ENCODE data around the gene TTC7B. TPM values are rescaled to one million over a fixed set of nuclear protein-coding genes. Genes with fewer than 3 reads are reported as not detected.

TTC7B gene
- total RNA-seq, 2 experiments from 2014 or later: 5.6 to 6.5 TPM

- H3K36me3 Mint-ChIP-seq (ENCODE audit: low read depth): no peaks in the 10 kb centered on the region
Measured at GRCh38 chr14:90491911-90492531, 324.2 kb downstream of the TTC7B start.

GRCh38 chr14:90491221-90491885 is 324.9 kb downstream of the TTC7B start:
- DNase-seq: no peak
- Mint-ChIP-seq H3K4me3 (no peak overlapping the region), H3K4me1 (ENCODE audit: low read depth) (no peaks in the 10 kb centered on the region), H3K36me3 (ENCODE audit: low read depth) (no peaks in the 10 kb centered on the region), H3K27me3 (ENCODE audit: low read depth) (no peaks in the 10 kb centered on the region), H3K27ac (no peak overlapping the region), H3K9me3 (no peaks in the 10 kb centered on the region)
- CTCF ChIA-PET: interaction anchor here (0.8 kb wide), 1 partner anchor 11 kb away, joined by 3 read pairs; no protein-coding TSS in a partner anchor
- intact Hi-C loops (cut with micrococcal nuclease): no loop called here

More at GRCh38 chr14:90491911-90492531, 324.2 kb downstream of the TTC7B start:
- H3K27me3 Mint-ChIP-seq (ENCODE audit: low read depth): no peaks in the 10 kb centered on the region
- no peak overlapping the region for H3K4me3 Mint-ChIP-seq
- intact Hi-C loops (cut with micrococcal nuclease): no loop called here
- no peak for DNase-seq
- no peaks in the 10 kb centered on the region for H3K4me1 Mint-ChIP-seq (ENCODE audit: low read depth)
- CTCF ChIA-PET: interaction anchor here (0.8 kb wide), 1 partner anchor 12 kb away, joined by 3 read pairs; no protein-coding TSS in a partner anchor
- no peak overlapping the region for H3K27ac Mint-ChIP-seq
- no peaks in the 10 kb centered on the region for H3K9me3 Mint-ChIP-seq

GRCh38 chr14:90490720-90491050 is 325.5 kb downstream of the TTC7B start:
- Mint-ChIP-seq H3K27me3 (ENCODE audit: low read depth) (no peaks in the 10 kb centered on the region), H3K4me1 (ENCODE audit: low read depth) (no peaks in the 10 kb centered on the region), H3K4me3 (no peak overlapping the region), H3K27ac (no peak overlapping the region), H3K36me3 (ENCODE audit: low read depth) (no peaks in the 10 kb centered on the region), H3K9me3 (no peaks in the 10 kb centered on the region)
- DNase-seq: no peak
- intact Hi-C loops (cut with micrococcal nuclease): no loop called here
- CTCF ChIA-PET: no interaction called here

GRCh38 chr14:90489916-90490719 is 326.1 kb downstream of the TTC7B start:
- intact Hi-C loops (cut with micrococcal nuclease): no loop called here
- CTCF ChIA-PET: no interaction called here
- no peak overlapping the region for H3K4me3 Mint-ChIP-seq
- no peaks in the 10 kb centered on the region for H3K9me3 Mint-ChIP-seq
- H3K27me3 Mint-ChIP-seq (ENCODE audit: low read depth): no peaks in the 10 kb centered on the region
- H3K27ac Mint-ChIP-seq: no peak overlapping the region
- no peak for DNase-seq
- no peaks in the 10 kb centered on the region for H3K4me1 Mint-ChIP-seq (ENCODE audit: low read depth)
- H3K36me3 Mint-ChIP-seq (ENCODE audit: low read depth): no peaks in the 10 kb centered on the region

- H3K36me3 Mint-ChIP-seq (ENCODE audit: low read depth): no peaks in the 10 kb centered on the region
- DNase-seq: no peak
Measured at GRCh38 chr14:90489306-90489705, 326.9 kb downstream of the TTC7B start.

GRCh38 chr14:90488256-90488655 is 328.0 kb downstream of the TTC7B start:
- CTCF ChIA-PET: no interaction called here
- H3K9me3 Mint-ChIP-seq: no peaks in the 10 kb centered on the region
- H3K27ac Mint-ChIP-seq: no peak overlapping the region
- H3K4me1 Mint-ChIP-seq (ENCODE audit: low read depth): peaks cover 10% of the 10 kb centered on the region
- no peaks in the 10 kb centered on the region for H3K27me3 Mint-ChIP-seq (ENCODE audit: low read depth)
- no peaks in the 10 kb centered on the region for H3K36me3 Mint-ChIP-seq (ENCODE audit: low read depth)
- DNase-seq: no peak
- intact Hi-C loops (cut with micrococcal nuclease): no loop called here
- H3K4me3 Mint-ChIP-seq: no peak overlapping the region

More at GRCh38 chr14:90489306-90489705, 326.9 kb downstream of the TTC7B start:
- Mint-ChIP-seq H3K9me3 (no peaks in the 10 kb centered on the region), H3K27me3 (ENCODE audit: low read depth) (no peaks in the 10 kb centered on the region), H3K27ac (no peak overlapping the region), H3K4me3 (no peak overlapping the region), H3K4me1 (ENCODE audit: low read depth) (peaks cover 2% of the 10 kb centered on the region)
- CTCF ChIA-PET: no interaction called here
- intact Hi-C loops (cut with micrococcal nuclease): no loop called here

- Mint-ChIP-seq H3K4me1 (ENCODE audit: low read depth) (peaks cover 12% of the 10 kb centered on the region), H3K4me3 (no peak overlapping the region), H3K27ac (no peak overlapping the region), H3K36me3 (ENCODE audit: low read depth) (no peaks in the 10 kb centered on the region), H3K9me3 (peaks cover under 1% of the 10 kb centered on the region), H3K27me3 (ENCODE audit: low read depth) (no peaks in the 10 kb centered on the region)
- CTCF ChIA-PET: no interaction called here
- intact Hi-C loops (cut with micrococcal nuclease): no loop called here
- DNase-seq: no peak
Measured at GRCh38 chr14:90487462-90487861, 328.8 kb downstream of the TTC7B start.

GRCh38 chr14:90487031-90487430 is 329.2 kb downstream of the TTC7B start:
- H3K4me3 Mint-ChIP-seq: no peak overlapping the region
- CTCF ChIA-PET: no interaction called here
- H3K36me3 Mint-ChIP-seq (ENCODE audit: low read depth): no peaks in the 10 kb centered on the region

GRCh38 chr14:90484291-90484690 is 331.9 kb downstream of the TTC7B start:
- Mint-ChIP-seq H3K4me3 (no peak overlapping the region), H3K36me3 (ENCODE audit: low read depth) (no peaks in the 10 kb centered on the region)

More at GRCh38 chr14:90487031-90487430, 329.2 kb downstream of the TTC7B start:
- DNase-seq: no peak
- intact Hi-C loops (cut with micrococcal nuclease): no loop called here
- H3K4me1 Mint-ChIP-seq (ENCODE audit: low read depth): peaks cover 12% of the 10 kb centered on the region
- no peak overlapping the region for H3K27ac Mint-ChIP-seq
- H3K27me3 Mint-ChIP-seq (ENCODE audit: low read depth): no peaks in the 10 kb centered on the region
- H3K9me3 Mint-ChIP-seq: peaks cover 3% of the 10 kb centered on the region

GRCh38 chr14:90483571-90483974 is 332.7 kb downstream of the TTC7B start:
- H3K36me3 Mint-ChIP-seq (ENCODE audit: low read depth): no peaks in the 10 kb centered on the region
- peaks cover 7% of the 10 kb centered on the region for H3K9me3 Mint-ChIP-seq
- no peak overlapping the region for H3K4me3 Mint-ChIP-seq
- H3K27ac Mint-ChIP-seq: no peak overlapping the region
- H3K27me3 Mint-ChIP-seq (ENCODE audit: low read depth): no peaks in the 10 kb centered on the region
- DNase-seq: peak; percentile 53
- CTCF ChIA-PET: interaction anchor here (0.8 kb wide), 1 partner anchor 1492 kb away, joined by 5 read pairs; no protein-coding TSS in a partner anchor
- intact Hi-C loops (cut with micrococcal nuclease): no loop called here
- peaks cover 12% of the 10 kb centered on the region for H3K4me1 Mint-ChIP-seq (ENCODE audit: low read depth)

More at GRCh38 chr14:90484291-90484690, 331.9 kb downstream of the TTC7B start:
- Mint-ChIP-seq H3K27ac (no peak overlapping the region), H3K4me1 (ENCODE audit: low read depth) (peaks cover 12% of the 10 kb centered on the region), H3K9me3 (peaks cover 7% of the 10 kb centered on the region), H3K27me3 (ENCODE audit: low read depth) (no peaks in the 10 kb centered on the region)
- DNase-seq: no peak
- intact Hi-C loops (cut with micrococcal nuclease): no loop called here
- CTCF ChIA-PET: no interaction called here

- intact Hi-C loops (cut with micrococcal nuclease): no loop called here
- no peak for DNase-seq
- no peaks in the 10 kb centered on the region for H3K27me3 Mint-ChIP-seq (ENCODE audit: low read depth)
- CTCF ChIA-PET: interaction anchor here (0.8 kb wide), 1 partner anchor 1491 kb away, joined by 5 read pairs; no protein-coding TSS in a partner anchor
- H3K4me3 Mint-ChIP-seq: no peak overlapping the region
- H3K36me3 Mint-ChIP-seq (ENCODE audit: low read depth): no peaks in the 10 kb centered on the region
- H3K4me1 Mint-ChIP-seq (ENCODE audit: low read depth): peaks cover 12% of the 10 kb centered on the region
- no peak overlapping the region for H3K27ac Mint-ChIP-seq
- peaks cover 7% of the 10 kb centered on the region for H3K9me3 Mint-ChIP-seq
Measured at GRCh38 chr14:90483117-90483516, 333.1 kb downstream of the TTC7B start.

GRCh38 chr14:90475298-90475697 is 340.9 kb downstream of the TTC7B start:
- intact Hi-C loops (cut with micrococcal nuclease): no loop called here
- Mint-ChIP-seq H3K4me3 (no peak overlapping the region), H3K27me3 (ENCODE audit: low read depth) (peaks cover 9% of the 10 kb centered on the region), H3K27ac (no peak overlapping the region), H3K36me3 (ENCODE audit: low read depth) (peaks cover 2% of the 10 kb centered on the region), H3K4me1 (ENCODE audit: low read depth) (no peaks in the 10 kb centered on the region), H3K9me3 (peaks cover 17% of the 10 kb centered on the region)
- CTCF ChIA-PET: no interaction called here
- no peak for DNase-seq

All from activated naive CD4-positive, alpha-beta T cell treated with anti-CD3 and anti-CD28 coated beads for 36 hours (primary cell).